Neuronal stem cell (in vitro differentiated cells): ENCODE measurements around the gene MSX1.

ENCODE experiments used
- DNase-seq: peaks from one replicate; pipeline ENCODE4 v3.0.0-alpha.2; 2013; ENCODE audit warnings: low spot score
- H2AFZ ChIP-seq: one replicate; pipeline ENCODE4 v1.6.1; 2013; ENCODE audit warnings: mild to moderate bottlenecking, low read length, inconsistent platforms
- H2AK5ac ChIP-seq: 2 replicates; pipeline ENCODE4 v1.6.1; 2013; ENCODE audit warnings: low read depth, mild to moderate bottlenecking, inconsistent platforms, low read length, moderate library complexity, mixed read lengths
- H2BK120ac ChIP-seq: 2 replicates; pipeline ENCODE4 v1.6.1; 2013; ENCODE audit warnings: low read depth, mild to moderate bottlenecking, inconsistent platforms, low read length, moderate library complexity, mixed read lengths
- H2BK12ac ChIP-seq: one replicate; pipeline ENCODE4 v1.6.1; 2013; ENCODE audit warnings: low read length, inconsistent platforms
- H2BK15ac ChIP-seq: 2 replicates; pipeline ENCODE4 v1.6.1; 2013; ENCODE audit warnings: mild to moderate bottlenecking, low read length, inconsistent platforms, mixed read lengths
- H2BK5ac ChIP-seq: one replicate; pipeline ENCODE4 v1.6.1; 2013; ENCODE audit warnings: inconsistent platforms, mild to moderate bottlenecking, low read length, moderate library complexity
- H3K14ac ChIP-seq: one replicate; pipeline ENCODE4 v1.6.1; 2013; ENCODE audit warnings: low read length, inconsistent platforms
- H3K18ac ChIP-seq: 2 replicates; pipeline ENCODE4 v1.6.1; 2013; ENCODE audit warnings: low read length, inconsistent platforms
- H3K23ac ChIP-seq: 2 replicates; pipeline ENCODE4 v1.6.1; 2013; ENCODE audit warnings: low read depth, mild to moderate bottlenecking, mixed read lengths, low read length, inconsistent platforms; ENCODE audit not compliant: poor library complexity
- H3K27ac ChIP-seq: replicated peaks from 3 replicates; pipeline ENCODE4 v1.5.1; 2013; ENCODE audit warnings: low read length, inconsistent platforms
- H3K27me3 ChIP-seq, 3 experiments: 2 replicates each; pipeline ENCODE4 v1.6.1; 2013; ENCODE audit warnings: low read length in 3 of 3, mild to moderate bottlenecking in 2 of 3, inconsistent platforms in 1 of 3, low read depth in 1 of 3, mixed read lengths in 1 of 3, moderate library complexity in 1 of 3; ENCODE audit not compliant: control insufficient read depth in 3 of 3, insufficient read depth in 3 of 3
- H3K36me3 ChIP-seq, 2 donors: replicated peaks in 1 of 2; 2 replicates each; pipeline ENCODE4 v1.6.1; 2013; ENCODE audit warnings: low read length in 2 of 2; ENCODE audit not compliant: control insufficient read depth in 2 of 2, insufficient read depth in 2 of 2
- H3K4ac ChIP-seq: 2 replicates; pipeline ENCODE4 v1.6.1; 2013; ENCODE audit warnings: inconsistent platforms, mild to moderate bottlenecking, low read length, moderate library complexity
- H3K4me1 ChIP-seq, 2 donors: 1 replicate in 1 of 2; 2 replicates in 1 of 2; pipeline ENCODE4 v1.6.1; 2013; ENCODE audit warnings: low read length in 2 of 2, low read depth in 1 of 2; ENCODE audit not compliant: control insufficient read depth in 2 of 2, insufficient read depth in 1 of 2
- H3K4me2 ChIP-seq: one replicate; pipeline ENCODE4 v1.6.1; 2013; ENCODE audit warnings: mild to moderate bottlenecking, low read length, inconsistent platforms; ENCODE audit not compliant: insufficient read depth, poor library complexity, severe bottlenecking
- H3K4me3 ChIP-seq, 2 donors: 2 replicates each; pipeline ENCODE4 v1.5.1; 2013; ENCODE audit warnings: low read length in 2 of 2, mild to moderate bottlenecking in 2 of 2, inconsistent platforms in 1 of 2, moderate library complexity in 1 of 2
- H3K79me1 ChIP-seq: one replicate; pipeline ENCODE4 v1.6.1; 2013; ENCODE audit warnings: low read depth, mild to moderate bottlenecking, inconsistent platforms, low read length, moderate library complexity
- H3K9ac ChIP-seq: one replicate; pipeline ENCODE4 v1.6.1; 2013; ENCODE audit warnings: mild to moderate bottlenecking, low read depth, low read length, inconsistent platforms; ENCODE audit not compliant: poor library complexity
- H3K9me3 ChIP-seq, 2 donors: replicated peaks in 1 of 2; 2 replicates each; pipeline versions ENCODE3 to v1.6.1; 2013; ENCODE audit warnings: low read length in 2 of 2, mild to moderate bottlenecking in 2 of 2, inconsistent platforms in 1 of 2, low read depth in 1 of 2, mixed read lengths in 1 of 2, moderate library complexity in 1 of 2; ENCODE audit not compliant: control insufficient read depth in 2 of 2, insufficient read depth in 1 of 2
- H4K8ac ChIP-seq: one replicate; pipeline ENCODE4 v1.6.1; 2013; ENCODE audit warnings: low read depth, mild to moderate bottlenecking, inconsistent platforms, low read length, moderate library complexity
- H4K91ac ChIP-seq: one replicate; pipeline ENCODE4 v1.6.1; 2013; ENCODE audit warnings: low read length, low read depth, mild to moderate bottlenecking, inconsistent platforms; ENCODE audit not compliant: poor library complexity
- WGBS, 2 donors: extraction: QIAGEN DNeasy Blood & Tissue Kit; methylation state at CpG; one replicate each; pipeline ENCODE4 v1.1.7; 2013; ENCODE audit warnings: missing lambda C conversion rate in 2 of 2, mixed read lengths in 1 of 2; ENCODE audit not compliant: insufficient read length in 2 of 2, insufficient replicate concordance in 1 of 2; ENCODE audit errors: extremely low coverage in 2 of 2; 5-methylcytosine and 5-hydroxymethylcytosine counted together

MSX1 gene

DNA sequence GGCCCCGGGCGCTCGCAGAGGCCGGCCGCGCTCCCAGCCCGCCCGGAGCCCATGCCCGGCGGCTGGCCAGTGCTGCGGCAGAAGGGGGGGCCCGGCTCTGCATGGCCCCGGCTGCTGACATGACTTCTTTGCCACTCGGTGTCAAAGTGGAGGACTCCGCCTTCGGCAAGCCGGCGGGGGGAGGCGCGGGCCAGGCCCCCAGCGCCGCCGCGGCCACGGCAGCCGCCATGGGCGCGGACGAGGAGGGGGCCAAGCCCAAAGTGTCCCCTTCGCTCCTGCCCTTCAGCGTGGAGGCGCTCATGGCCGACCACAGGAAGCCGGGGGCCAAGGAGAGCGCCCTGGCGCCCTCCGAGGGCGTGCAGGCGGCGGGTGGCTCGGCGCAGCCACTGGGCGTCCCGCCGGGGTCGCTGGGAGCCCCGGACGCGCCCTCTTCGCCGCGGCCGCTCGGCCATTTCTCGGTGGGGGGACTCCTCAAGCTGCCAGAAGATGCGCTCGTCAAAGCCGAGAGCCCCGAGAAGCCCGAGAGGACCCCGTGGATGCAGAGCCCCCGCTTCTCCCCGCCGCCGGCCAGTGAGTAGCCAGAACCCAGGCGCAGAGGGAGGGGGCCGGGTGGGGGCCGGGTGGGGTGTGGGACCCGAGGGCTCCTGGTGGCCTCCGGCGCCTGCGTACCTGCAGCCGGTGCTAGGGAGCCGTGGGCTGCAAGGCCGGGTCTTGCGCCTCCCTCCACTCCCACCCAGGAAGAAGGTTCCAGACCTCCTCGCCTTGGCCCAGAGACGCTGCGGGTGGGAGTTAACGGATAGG, 534 bp downstream of the MSX1 start:
- Histone ChIP-seq H3K36me3 (no peaks in the 10 kb centered on the region), H3K79me1 (peaks cover 3% of the 10 kb centered on the region), H3K9me3 (peaks cover 0 to 21% of the 10 kb centered on the region in 2 donors), H2BK5ac (peak overlapping the region; percentile 20), H3K4ac (no peak overlapping the region), H3K18ac (peak overlapping the region; percentile 89), H2BK120ac (no peak overlapping the region), H3K27ac (no peak overlapping the region), H3K23ac (no peak overlapping the region), H2AK5ac (peak overlapping the region; percentile 42), H3K4me1 (peaks cover 4 to 20% of the 10 kb centered on the region in 2 donors), H2BK15ac (peak overlapping the region; percentile 76), H2AFZ (peak overlapping the region; percentile 94), H2BK12ac (no peak overlapping the region), H3K27me3 (peaks cover 71 to 94% (median 92%) of the 10 kb centered on the region in 3 experiments), H3K4me3 (peak overlapping the region; percentile 48 to 80), H4K91ac (no peak overlapping the region), H4K8ac (no peak overlapping the region), H3K9ac (peak overlapping the region; percentile 85), H3K14ac (peak overlapping the region; percentile 77), H3K4me2 (peak overlapping the region; percentile 90)
- no CpG with 5 or more reads among the region's 80 CpGs for WGBS, 2 donors
- no peak for DNase-seq

GRCh38 chr4:4860600-4861389, 1.3 kb downstream of the MSX1 start:
- no CpG with 5 or more reads among the region's 39 CpGs for WGBS, 2 donors
- Histone ChIP-seq H3K4me2 (peak overlapping the region; percentile 90), H3K4me3 (peak overlapping the region in 1 of 2 donors; percentile 9), H4K91ac (no peak overlapping the region), H3K23ac (no peak overlapping the region), H3K9ac (no peak overlapping the region), H3K14ac (no peak overlapping the region), H3K4me1 (peaks cover 4 to 13% of the 10 kb centered on the region in 2 donors), H2BK120ac (no peak overlapping the region), H3K9me3 (peaks cover 0 to 21% of the 10 kb centered on the region in 2 donors), H2BK12ac (no peak overlapping the region), H2BK15ac (no peak overlapping the region), H3K4ac (no peak overlapping the region), H4K8ac (no peak overlapping the region), H3K79me1 (peaks cover 3% of the 10 kb centered on the region), H3K27ac (no peak overlapping the region), H2AK5ac (peak overlapping the region; percentile 42), H3K36me3 (no peaks in the 10 kb centered on the region), H3K18ac (no peak overlapping the region), H2AFZ (peak overlapping the region; percentile 94), H2BK5ac (peak overlapping the region; percentile 20), H3K27me3 (peaks cover 72 to 94% (median 92%) of the 10 kb centered on the region in 3 experiments)
- DNase-seq = no peak

DNA sequence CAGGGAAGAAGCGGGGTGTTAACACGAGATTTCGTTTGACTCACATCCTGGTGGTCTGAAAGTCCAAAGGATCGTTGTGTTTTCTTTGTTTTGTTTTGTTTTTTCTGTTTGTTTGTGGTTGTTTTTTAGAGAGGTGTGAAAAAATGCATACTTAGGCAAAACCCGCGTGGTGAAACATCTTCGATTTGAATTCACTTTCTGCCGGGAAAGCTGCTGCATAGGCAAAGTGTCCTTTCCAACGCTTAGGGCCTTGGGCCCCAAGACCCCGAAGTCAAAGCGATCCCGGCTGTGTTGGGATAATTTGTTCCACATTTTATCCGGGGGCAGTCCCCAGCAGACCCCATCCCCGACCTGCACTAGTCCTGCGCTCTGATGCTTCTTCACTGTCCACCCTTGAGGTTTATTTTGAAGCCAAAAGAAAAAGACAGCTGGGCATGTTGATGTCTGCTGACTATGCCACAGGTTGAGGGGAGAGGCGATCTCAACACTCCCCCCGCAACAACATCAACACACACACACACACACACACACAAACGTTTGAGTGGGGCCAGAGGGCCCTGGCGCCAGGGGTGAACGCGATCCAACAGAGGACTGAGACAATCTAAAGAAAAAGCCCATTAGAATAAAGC, 2.0 kb downstream of the MSX1 start:
- Histone ChIP-seq H2BK120ac (no peak overlapping the region), H2BK15ac (no peak overlapping the region), H3K4me1 (peaks cover 6 to 13% of the 10 kb centered on the region in 2 donors), H3K4me2 (peak overlapping the region; percentile 38), H3K79me1 (peaks cover 3% of the 10 kb centered on the region), H2AK5ac (peak overlapping the region; percentile 39), H3K27ac (no peak overlapping the region), H4K8ac (no peak overlapping the region), H2BK5ac (no peak overlapping the region), H3K27me3 (peaks cover 70 to 94% (median 92%) of the 10 kb centered on the region in 3 experiments), H3K4me3 (no peak overlapping the region), H3K23ac (no peak overlapping the region), H3K9me3 (peaks cover 0 to 21% of the 10 kb centered on the region in 2 donors), H4K91ac (no peak overlapping the region), H2BK12ac (no peak overlapping the region), H3K9ac (no peak overlapping the region), H3K18ac (no peak overlapping the region), H3K36me3 (no peaks in the 10 kb centered on the region), H3K14ac (no peak overlapping the region), H3K4ac (no peak overlapping the region), H2AFZ (no peak overlapping the region)
- DNase-seq = no peak
- WGBS, 2 donors = no CpG with 5 or more reads among the region's 21 CpGs
